Tracheal epithelial cell (primary cell): ENCODE data around the gene AK2. TPM values are rescaled to one million over a fixed set of nuclear protein-coding genes. Genes with fewer than 3 reads are reported as not detected.

ENCODE experiments used
- total RNA-seq: library from RNA; depleted of rRNA; stranded (reverse); fragments of >200 nt; gene quantifications from 2 replicates; pipeline ENCODE4 v1.2.1, GENCODE V29; 2014

Gene AK2
- total RNA-seq = 225 and 302 TPM in 2 replicates

DNA sequence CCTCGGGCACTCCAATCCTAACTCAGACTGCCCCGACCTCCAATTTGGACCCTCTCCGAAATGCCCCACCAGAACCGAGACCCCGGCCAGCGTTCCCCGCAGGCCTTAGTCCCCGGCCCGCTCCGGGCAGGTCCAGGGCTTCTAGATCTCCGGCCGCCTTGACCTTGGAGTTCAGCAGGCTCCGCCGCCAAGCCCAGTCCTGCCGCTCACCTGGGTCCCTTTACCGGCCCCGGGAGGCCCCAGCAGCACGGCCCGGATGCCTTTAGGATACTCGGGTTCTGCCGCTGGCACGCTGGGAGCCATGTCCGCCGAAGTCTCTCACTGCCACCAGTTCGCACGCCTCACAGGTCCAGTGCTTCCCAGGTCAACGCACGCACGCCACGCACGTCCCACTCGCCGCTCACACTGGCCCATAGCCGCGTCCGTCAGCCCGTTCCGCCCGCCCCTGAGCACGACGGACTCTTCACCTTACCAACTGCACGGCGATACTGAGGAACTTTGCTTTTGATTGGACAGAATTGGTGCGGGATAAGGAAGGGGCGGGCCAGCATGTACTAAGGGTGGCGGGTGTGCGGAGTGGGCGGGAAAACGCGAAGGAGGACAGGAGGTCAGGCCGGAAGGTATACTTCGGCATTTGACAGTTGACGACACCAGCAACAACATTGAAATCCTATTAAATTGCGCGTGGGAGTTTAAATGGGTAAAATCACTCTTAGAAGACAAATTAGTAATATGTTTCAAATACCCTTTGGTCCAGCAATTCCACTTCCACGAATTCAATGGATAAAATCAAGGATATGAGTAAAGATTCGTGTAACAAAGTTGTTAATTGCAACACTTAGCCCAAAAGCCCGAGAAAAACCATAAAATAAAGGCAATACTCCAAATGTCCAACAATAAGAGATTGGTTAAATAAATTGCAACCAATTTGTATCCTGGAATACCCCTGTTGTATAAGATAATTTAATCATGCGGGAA, at the start of gene AK2:
Gene AK2 (minus strand): TSS at position 358 of the 978 bp plus-strand sequence. CDS start 55 bp downstream, at position 303.

DNA sequence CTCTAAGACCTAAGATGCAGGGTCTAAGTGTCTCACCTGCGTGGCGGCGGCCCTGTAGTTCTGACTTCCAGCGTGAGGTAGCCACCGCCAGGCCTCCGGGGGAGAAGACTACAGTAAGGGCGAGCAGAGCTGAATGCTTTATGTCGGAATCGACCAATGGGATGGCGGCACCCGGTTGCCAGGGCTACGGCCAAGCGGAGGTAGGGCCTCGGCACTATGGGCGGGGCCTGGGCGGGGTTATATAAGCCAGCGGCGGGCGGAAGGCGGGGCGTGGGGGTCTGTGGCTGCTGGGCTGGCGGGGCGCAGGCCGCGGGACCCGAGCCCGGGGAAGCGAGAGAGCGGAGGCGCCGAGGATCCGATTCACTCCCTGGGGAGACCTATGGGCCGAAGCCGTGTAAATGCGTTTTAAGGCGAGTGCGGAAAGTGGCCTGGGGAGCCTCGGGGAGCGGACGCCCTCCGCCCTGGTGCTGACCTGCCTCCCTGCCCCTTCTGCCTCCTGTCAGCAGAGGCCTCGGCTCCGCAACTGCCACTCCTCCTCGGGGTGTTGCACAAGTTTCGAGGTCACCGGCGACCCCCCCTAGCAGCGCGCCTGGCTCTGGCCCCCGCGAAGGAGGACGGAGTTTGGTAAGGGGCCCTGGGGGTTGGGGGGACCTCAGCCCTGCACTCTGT, 44.3 kb upstream of the AK2 start, which contains the start of gene AZIN2:
Gene AZIN2 (plus strand): TSS at position 269 of the 669 bp plus-strand sequence. CDS start 1,097 bp downstream, outside the sequence.

DNA sequence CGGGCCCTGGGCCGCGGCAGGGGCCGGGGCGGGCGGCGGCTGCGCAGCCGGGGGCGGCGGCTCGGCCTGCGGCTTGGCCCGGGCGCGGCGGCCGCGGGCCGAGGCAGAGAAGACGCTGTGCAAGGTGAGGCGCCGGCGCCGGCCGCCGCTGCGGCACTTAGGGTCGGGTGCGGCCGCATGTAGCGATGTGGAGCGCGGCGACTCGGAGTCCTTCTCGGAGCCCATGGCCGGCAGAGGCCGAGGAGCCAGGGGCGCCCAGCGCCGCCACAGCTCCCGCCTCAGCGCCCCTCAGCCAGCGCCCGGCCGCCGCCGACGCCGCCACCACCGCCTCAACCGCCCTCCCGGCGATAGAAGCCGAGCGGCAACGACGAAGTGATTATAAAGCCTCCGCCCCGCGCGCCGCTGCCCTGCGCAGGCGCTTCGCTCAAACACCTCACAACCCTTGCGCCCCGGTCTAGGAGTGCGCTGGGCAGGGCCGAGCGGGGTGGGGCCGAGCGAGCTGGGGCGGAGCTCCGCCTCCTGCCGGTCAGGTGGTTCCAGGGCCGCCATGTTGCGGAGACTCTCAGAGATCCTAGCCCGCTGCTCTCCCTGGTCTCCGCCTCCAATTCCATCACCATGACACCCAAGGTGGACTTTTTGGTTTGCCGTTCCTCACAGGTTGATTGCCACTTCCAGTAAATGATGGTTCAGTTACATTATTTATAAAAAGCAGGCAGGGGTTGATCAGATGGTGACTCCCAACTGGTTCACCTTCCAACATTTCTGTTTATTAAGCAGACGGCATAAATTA, 72.0 kb downstream of the AK2 start, which contains the start of gene RNF19B:
Gene RNF19B (minus strand): TSS at position 349 of the 790 bp plus-strand sequence. CDS start 124 bp downstream, at position 225.

Other genes starting within 250 kb of the AK2 start
- gene YARS1, start 219.5 kb downstream of the AK2 start, total RNA-seq = 135 and 187 TPM in 2 replicates
- gene S100PBP, start 219.2 kb downstream of the AK2 start, total RNA-seq = 13.4 and 33.7 TPM in 2 replicates
- gene FNDC5, start 166.0 kb downstream of the AK2 start, total RNA-seq = 0.21 TPM in 1 of 2 replicates, not detected in the other
- not detected in 2 replicates for gene HPCA, start 150.4 kb downstream of the AK2 start, total RNA-seq
- gene TMEM54, start 135.5 kb downstream of the AK2 start, total RNA-seq = 137 and 147 TPM in 2 replicates
- gene RNF19B, start 72.1 kb downstream of the AK2 start, total RNA-seq = 30.3 and 37.1 TPM in 2 replicates
- gene AZIN2, start 44.3 kb upstream of the AK2 start, total RNA-seq = 3.0 and 4.3 TPM in 2 replicates
- gene TRIM62, start 145.2 kb upstream of the AK2 start, total RNA-seq = 1.1 and 1.7 TPM in 2 replicates
- gene ZNF362, start 219.6 kb upstream of the AK2 start, total RNA-seq = 0.96 and 1.3 TPM in 2 replicates